ENCODE data around the gene C1QTNF8.

DNA sequence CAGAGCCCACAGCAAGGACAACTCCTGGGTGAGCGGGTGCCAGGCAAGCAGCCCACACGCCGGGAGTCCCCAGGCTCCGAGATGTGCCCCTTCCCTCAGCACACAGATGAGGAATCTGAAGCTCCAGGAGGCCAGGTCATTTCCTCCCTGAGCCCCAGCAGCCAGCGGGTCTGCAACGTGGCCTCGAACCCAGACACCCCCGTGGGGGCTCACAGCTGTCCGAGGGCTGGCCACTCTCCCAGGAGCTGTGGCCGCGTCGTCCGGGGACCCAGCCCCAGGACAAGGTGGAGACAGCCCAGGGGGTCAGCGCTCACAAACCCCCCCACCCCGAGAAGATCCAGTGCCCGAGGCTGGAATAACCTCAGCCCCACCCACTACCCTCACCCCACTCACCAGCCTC lies 17.4 kb upstream of the C1QTNF8 start:
- TF ChIP-seq, protein P1, sequence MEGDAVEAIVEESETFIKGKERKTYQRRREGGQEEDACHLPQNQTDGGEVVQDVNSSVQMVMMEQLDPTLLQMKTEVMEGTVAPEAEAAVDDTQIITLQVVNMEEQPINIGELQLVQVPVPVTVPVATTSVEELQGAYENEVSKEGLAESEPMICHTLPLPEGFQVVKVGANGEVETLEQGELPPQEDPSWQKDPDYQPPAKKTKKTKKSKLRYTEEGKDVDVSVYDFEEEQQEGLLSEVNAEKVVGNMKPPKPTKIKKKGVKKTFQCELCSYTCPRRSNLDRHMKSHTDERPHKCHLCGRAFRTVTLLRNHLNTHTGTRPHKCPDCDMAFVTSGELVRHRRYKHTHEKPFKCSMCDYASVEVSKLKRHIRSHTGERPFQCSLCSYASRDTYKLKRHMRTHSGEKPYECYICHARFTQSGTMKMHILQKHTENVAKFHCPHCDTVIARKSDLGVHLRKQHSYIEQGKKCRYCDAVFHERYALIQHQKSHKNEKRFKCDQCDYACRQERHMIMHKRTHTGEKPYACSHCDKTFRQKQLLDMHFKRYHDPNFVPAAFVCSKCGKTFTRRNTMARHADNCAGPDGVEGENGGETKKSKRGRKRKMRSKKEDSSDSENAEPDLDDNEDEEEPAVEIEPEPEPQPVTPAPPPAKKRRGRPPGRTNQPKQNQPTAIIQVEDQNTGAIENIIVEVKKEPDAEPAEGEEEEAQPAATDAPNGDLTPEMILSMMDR (IDR thresholded peaks at IDR 0.05; ENCODE audit: insufficient read depth, low read length) = no peak
- no peak for TF ChIP-seq POLR2AphosphoS5 (IDR thresholded peaks at IDR 0.05; ENCODE audit: low read depth)
